ENCODE results near the gene MDN1. TPM values are rescaled to one million over a fixed set of nuclear protein-coding genes. Genes with fewer than 3 reads are reported as not detected.

MDN1 gene
- total RNA-seq, 1 experiment from 2014 or later: 53.6 TPM

DNA sequence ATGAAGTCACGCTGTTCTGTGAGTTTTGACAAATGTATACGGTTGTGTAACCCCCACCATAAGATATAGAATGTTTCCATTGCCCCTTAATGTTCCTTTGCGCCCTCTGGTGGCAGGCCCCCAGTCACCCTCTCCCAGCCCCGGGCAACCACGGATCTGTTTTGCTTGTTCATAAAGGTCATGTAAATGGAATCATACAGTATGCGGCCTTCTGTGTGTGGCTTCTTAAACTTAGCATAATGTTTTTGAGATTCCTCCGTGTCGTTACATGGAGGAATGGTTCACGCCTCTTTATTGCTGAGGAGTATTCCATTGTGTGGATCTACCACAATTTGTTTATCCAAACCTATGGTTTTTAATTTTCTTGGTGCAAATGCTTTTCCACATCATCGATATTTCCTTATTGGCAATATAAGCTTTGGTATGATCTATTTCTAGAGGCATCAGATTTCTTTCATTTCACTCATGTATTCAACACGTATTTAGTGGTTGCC is 209.4 kb downstream of the MDN1 start:
- ChIA-PET CTCF (interaction anchor here (0.7 to 1.6 kb wide), 8 partner anchors 28 to 627 kb away, joined by 3 to 9 read pairs (median 4); partner anchors contain the start of gene LYRM2), RAD21 (ENCODE audit: low non-redundant PET in 1 of 2, low total read pairs in 2 of 2, uncharacterized antibody in 2 of 2, unreplicated experiment in 2 of 2) (no interaction called here), POLR2A (no interaction called here)
- no peaks in the 10 kb centered on the region for H3K4me1 ChIP-seq (ENCODE audit: control insufficient read depth in 1 of 2, insufficient read depth in 2 of 2, low read length in 2 of 2)
- H4K20me1 ChIP-seq (ENCODE audit: insufficient read depth): no peaks in the 10 kb centered on the region
- H3K4me2 ChIP-seq (ENCODE audit: low read length): no peak overlapping the region
- H3K9me3 ChIP-seq (ENCODE audit: control insufficient read depth in 1 of 2, insufficient read depth in 1 of 2, low read depth in 1 of 2, low read length in 2 of 2): no peaks in the 10 kb centered on the region
- no TSS peak for BruUV-seq (replicated peaks)
- intact Hi-C loops (cut with micrococcal nuclease): loop anchor here (1.0 to 10.0 kb wide), 4 partner anchors 178 to 628 kb away; no protein-coding TSS in a partner anchor
- no peak overlapping the region for H3K27ac ChIP-seq (ENCODE audit: low read depth, low read length)
- DNase-seq (ENCODE audit: low read depth, low spot score) (peak; percentile 19), ATAC-seq (peak; percentile 89)
- no peak overlapping the region for H3K9ac ChIP-seq (ENCODE audit: low read length)
- H3K27me3 ChIP-seq (ENCODE audit: insufficient read depth, low read length): no peaks in the 10 kb centered on the region
- no peaks in the 10 kb centered on the region for H3K36me3 ChIP-seq (ENCODE audit: control insufficient read depth in 1 of 2, insufficient read depth in 2 of 2, low read length in 2 of 2)
- H2AFZ ChIP-seq (ENCODE audit: low read depth, low read length, poor library complexity, severe bottlenecking): no peak overlapping the region
- H3K4me3 ChIP-seq (replicated peaks in 1 of 2; ENCODE audit: low read depth in 1 of 2, low read length in 2 of 2): no peak overlapping the region
- no peak for TF ChIP-seq EZH2 (IDR thresholded peaks at IDR 0.05)
- no peak for TF ChIP-seq POLR2AphosphoS5 (IDR thresholded peaks at IDR 0.05; ENCODE audit: low read depth, low read length)
- no peak for TF ChIP-seq SP1 (IDR thresholded peaks at IDR 0.05; ENCODE audit: low read depth)
- TF ChIP-seq RAD21 (IDR thresholded peaks at IDR 0.05; ENCODE audit: low read depth): peak; percentile 63
- TF ChIP-seq, protein P1, sequence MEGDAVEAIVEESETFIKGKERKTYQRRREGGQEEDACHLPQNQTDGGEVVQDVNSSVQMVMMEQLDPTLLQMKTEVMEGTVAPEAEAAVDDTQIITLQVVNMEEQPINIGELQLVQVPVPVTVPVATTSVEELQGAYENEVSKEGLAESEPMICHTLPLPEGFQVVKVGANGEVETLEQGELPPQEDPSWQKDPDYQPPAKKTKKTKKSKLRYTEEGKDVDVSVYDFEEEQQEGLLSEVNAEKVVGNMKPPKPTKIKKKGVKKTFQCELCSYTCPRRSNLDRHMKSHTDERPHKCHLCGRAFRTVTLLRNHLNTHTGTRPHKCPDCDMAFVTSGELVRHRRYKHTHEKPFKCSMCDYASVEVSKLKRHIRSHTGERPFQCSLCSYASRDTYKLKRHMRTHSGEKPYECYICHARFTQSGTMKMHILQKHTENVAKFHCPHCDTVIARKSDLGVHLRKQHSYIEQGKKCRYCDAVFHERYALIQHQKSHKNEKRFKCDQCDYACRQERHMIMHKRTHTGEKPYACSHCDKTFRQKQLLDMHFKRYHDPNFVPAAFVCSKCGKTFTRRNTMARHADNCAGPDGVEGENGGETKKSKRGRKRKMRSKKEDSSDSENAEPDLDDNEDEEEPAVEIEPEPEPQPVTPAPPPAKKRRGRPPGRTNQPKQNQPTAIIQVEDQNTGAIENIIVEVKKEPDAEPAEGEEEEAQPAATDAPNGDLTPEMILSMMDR (IDR thresholded peaks at IDR 0.05 in 2 of 3, conservative IDR thresholded peaks at IDR 0.05 in 1 of 3; ENCODE audit: borderline replicate concordance in 1 of 3, insufficient read depth in 1 of 3, low read depth in 2 of 3, low read length in 2 of 3): peak; percentile 64 to 95 (median 89); a peak in 5 of 6 replicates
- H3K9me2 ChIP-seq (ENCODE audit: insufficient read depth): no peaks in the 10 kb centered on the region
- no peaks in the 10 kb centered on the region for H3K79me2 ChIP-seq (ENCODE audit: insufficient read depth, low read length)

DNA sequence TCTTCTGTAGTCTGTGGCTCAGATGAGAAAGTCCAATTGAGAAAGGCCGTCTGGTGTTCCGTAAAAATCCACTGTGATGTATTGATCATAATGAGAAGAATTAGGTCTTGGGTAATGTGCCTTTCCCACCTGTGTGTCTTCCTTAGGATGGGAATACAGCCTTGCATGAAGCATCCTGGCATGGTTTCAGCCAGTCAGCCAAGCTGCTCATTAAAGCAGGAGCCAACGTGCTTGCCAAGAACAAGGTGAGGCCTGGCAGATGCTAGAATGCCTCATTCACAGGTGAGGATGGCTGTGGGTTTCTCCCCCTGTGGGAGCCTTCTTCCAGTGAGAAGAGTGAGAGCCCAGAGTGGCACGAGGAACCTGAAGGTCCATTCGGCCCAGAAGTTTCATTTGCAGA is 213.7 kb downstream of the MDN1 start:
- Histone ChIP-seq H3K4me3 (replicated peaks in 1 of 2; ENCODE audit: low read depth in 1 of 2, low read length in 2 of 2) (no peak overlapping the region), H3K4me2 (ENCODE audit: low read length) (no peak overlapping the region), H3K9ac (ENCODE audit: low read length) (no peak overlapping the region), H3K9me3 (ENCODE audit: control insufficient read depth in 1 of 2, insufficient read depth in 1 of 2, low read depth in 1 of 2, low read length in 2 of 2) (no peaks in the 10 kb centered on the region), H3K9me2 (ENCODE audit: insufficient read depth) (no peaks in the 10 kb centered on the region), H3K4me1 (ENCODE audit: control insufficient read depth in 1 of 2, insufficient read depth in 2 of 2, low read length in 2 of 2) (no peaks in the 10 kb centered on the region), H3K79me2 (ENCODE audit: insufficient read depth, low read length) (no peaks in the 10 kb centered on the region), H3K27me3 (ENCODE audit: insufficient read depth, low read length) (no peaks in the 10 kb centered on the region), H3K36me3 (ENCODE audit: control insufficient read depth in 1 of 2, insufficient read depth in 2 of 2, low read length in 2 of 2) (no peaks in the 10 kb centered on the region), H4K20me1 (ENCODE audit: insufficient read depth) (no peaks in the 10 kb centered on the region), H2AFZ (ENCODE audit: low read depth, low read length, poor library complexity, severe bottlenecking) (no peak overlapping the region), H3K27ac (ENCODE audit: low read depth, low read length) (no peak overlapping the region)
- RAD21 ChIA-PET (ENCODE audit: low non-redundant PET in 1 of 2, low total read pairs in 2 of 2, uncharacterized antibody in 2 of 2, unreplicated experiment in 2 of 2): no interaction called here
- intact Hi-C loops (cut with micrococcal nuclease): no loop called here
- no peak for DNase-seq (ENCODE audit: low read depth, low spot score)
- no peak for ATAC-seq
- CTCF ChIA-PET: no interaction called here
- no TSS peak for BruUV-seq (replicated peaks)
- POLR2A ChIA-PET: no interaction called here
- TF ChIP-seq, protein P2, sequence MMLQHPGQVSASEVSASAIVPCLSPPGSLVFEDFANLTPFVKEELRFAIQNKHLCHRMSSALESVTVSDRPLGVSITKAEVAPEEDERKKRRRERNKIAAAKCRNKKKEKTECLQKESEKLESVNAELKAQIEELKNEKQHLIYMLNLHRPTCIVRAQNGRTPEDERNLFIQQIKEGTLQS (IDR thresholded peaks at IDR 0.05): no peak
- TF ChIP-seq EZH2phosphoT487 (IDR thresholded peaks at IDR 0.05; ENCODE audit: borderline replicate concordance) (no peak), SIN3A (IDR thresholded peaks at IDR 0.05; ENCODE audit: low read depth) (no peak), POLR2A (IDR thresholded peaks at IDR 0.05; ENCODE audit: borderline replicate concordance, extremely low read depth, insufficient read depth, insufficient read length) (no peak), CEBPB (IDR thresholded peaks at IDR 0.05; ENCODE audit: low read depth) (no peak), YY1 (IDR thresholded peaks at IDR 0.05; ENCODE audit: extremely low read depth, insufficient replicate concordance, low read depth, low read length) (no peak), ZNF274 (IDR thresholded peaks at IDR 0.05; ENCODE audit: low read depth, low read length) (no peak), SRF (IDR thresholded peaks at IDR 0.05; ENCODE audit: low read depth) (no peak), EGR1 (IDR thresholded peaks at IDR 0.05; ENCODE audit: low read depth) (no peak), RAD21 (IDR thresholded peaks at IDR 0.05; ENCODE audit: low read depth) (no peak), ELF1 (IDR thresholded peaks at IDR 0.05; ENCODE audit: borderline replicate concordance, low read depth) (no peak), FOSL1 (IDR thresholded peaks at IDR 0.05; ENCODE audit: low read depth) (no peak), EZH2 (IDR thresholded peaks at IDR 0.05) (no peak)
- TF ChIP-seq, protein P3, sequence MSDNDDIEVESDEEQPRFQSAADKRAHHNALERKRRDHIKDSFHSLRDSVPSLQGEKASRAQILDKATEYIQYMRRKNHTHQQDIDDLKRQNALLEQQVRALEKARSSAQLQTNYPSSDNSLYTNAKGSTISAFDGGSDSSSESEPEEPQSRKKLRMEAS (IDR thresholded peaks at IDR 0.05): no peak
- TF ChIP-seq, protein P1 (IDR thresholded peaks at IDR 0.05 in 2 of 3, conservative IDR thresholded peaks at IDR 0.05 in 1 of 3; ENCODE audit: borderline replicate concordance in 1 of 3, insufficient read depth in 1 of 3, low read depth in 2 of 3, low read length in 2 of 3): no peak
